GM12801 (cell line): ENCODE measurements around the gene TPCN2.

Experiments used
- TF ChIP-seq, protein P1 (sequence below): IDR thresholded peaks from one replicate; pipeline ENCODE4 v1.5.1; 2011; ENCODE audit warnings: control low read depth; ENCODE audit not compliant: insufficient read length; ENCODE audit errors: extremely low read depth

The TPCN2 gene

DNA sequence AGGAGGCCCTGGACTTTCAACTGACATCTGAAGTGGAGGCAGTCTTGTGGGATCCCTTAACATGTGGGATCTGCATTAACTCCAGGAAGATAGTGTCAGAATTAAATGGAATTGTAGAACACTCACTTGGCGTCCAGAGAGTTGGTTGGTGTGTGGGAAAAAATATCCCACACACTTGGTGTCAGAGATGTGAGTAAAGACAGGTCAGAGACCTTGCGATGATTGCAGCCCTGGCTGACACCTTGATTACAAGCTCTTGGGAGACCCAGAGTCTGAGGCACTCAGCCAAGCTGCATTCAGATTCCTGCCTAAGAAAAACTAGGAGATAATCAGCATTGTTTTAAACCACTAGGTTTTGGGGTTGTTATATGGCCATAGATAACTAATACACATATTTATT lies 7.2 kb upstream of the TPCN2 start:
- TF ChIP-seq, protein P1, sequence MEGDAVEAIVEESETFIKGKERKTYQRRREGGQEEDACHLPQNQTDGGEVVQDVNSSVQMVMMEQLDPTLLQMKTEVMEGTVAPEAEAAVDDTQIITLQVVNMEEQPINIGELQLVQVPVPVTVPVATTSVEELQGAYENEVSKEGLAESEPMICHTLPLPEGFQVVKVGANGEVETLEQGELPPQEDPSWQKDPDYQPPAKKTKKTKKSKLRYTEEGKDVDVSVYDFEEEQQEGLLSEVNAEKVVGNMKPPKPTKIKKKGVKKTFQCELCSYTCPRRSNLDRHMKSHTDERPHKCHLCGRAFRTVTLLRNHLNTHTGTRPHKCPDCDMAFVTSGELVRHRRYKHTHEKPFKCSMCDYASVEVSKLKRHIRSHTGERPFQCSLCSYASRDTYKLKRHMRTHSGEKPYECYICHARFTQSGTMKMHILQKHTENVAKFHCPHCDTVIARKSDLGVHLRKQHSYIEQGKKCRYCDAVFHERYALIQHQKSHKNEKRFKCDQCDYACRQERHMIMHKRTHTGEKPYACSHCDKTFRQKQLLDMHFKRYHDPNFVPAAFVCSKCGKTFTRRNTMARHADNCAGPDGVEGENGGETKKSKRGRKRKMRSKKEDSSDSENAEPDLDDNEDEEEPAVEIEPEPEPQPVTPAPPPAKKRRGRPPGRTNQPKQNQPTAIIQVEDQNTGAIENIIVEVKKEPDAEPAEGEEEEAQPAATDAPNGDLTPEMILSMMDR, result no peak

DNA sequence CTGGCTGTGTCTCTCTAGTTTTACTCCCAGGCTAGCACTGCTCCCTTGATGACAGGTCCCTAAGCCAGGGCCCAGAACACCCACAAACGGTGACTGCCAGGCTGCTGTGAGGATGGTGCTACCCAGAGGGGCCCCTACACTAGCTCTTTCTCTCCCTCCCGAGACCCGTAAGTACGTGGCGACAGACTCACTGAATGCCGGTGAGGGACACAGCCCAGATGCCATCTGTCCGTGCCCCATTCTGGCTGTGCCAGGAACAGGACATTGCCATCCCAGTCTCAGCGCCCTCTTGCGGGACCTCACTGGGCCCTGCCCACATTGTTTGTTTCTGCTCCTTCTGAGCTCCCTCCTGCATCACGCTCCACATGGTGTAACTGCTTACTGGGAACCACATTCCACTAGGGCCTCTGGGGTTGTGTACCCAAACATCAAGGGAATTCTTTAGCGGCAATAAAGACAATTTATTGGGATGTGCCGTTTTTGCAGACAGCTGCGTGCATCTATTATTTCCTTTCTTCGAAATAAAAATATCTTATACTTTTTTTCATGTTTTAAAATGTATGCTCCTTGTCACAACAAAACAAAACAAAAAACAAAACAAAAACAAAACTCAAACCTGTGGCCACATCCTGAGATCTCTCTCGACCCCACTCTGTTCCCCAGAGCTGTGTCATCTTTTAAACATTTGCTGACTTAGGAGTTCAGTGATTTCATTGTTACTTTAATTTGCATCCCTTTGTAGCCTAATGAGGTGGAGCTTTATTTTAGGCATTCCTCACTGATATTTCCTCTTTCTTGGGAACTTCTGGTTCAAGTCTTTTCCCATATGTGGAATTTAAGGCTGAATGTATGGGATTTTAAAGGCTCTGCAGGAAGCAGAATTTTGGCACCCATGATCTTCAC lies 4.4 kb upstream of the TPCN2 start:
- TF ChIP-seq, protein P1, result no peak

DNA sequence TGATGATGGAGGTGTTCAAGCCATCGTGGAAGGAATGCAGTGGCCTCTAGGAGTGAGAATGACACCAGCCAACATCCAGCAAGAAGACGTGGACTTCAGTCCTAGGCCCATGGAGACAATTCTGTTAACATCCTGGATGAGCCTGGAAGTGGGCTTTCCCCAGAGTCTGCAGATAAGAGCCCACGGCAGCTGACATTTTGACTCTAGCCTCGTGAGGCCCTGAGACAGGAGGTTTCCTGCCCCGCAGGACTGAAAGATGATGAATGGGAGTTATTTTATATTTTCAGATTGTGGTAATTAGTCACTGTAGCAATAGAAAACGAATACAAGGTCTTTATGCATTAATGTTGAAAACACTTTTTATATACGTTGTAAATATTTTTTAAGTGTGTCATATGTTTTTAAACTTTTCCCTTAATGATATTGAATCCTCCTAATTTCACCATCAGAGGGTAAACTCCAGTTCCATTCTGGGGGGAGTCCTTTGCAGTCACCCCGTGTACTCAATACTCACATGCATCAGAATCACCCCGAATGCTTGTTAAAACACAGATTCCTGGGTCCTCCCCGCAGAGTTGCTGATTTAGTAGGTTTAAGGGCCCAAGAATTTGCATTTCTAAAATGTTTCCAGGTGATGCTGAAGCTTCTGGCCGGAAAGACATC lies 570 bp upstream of the TPCN2 start:
- TF ChIP-seq, protein P1, result no peak

DNA sequence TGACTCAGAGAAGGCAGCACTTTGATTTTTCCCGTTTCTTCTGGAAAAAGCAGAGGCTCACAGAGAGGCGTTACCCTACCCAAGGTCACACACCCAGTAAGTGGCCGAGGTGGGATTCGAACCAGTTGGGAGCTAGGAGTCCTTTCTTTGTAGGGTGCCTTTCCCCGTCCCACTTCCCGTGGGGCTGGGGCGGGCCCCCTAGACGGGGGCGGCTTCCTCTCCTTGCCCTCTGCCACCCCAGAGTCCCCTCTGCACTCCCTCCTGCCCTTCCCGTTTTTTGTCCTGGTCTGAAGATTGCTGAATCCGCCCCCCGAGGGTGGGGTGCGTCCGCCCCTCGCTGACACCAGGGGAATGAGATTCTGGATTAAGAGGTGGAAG lies 747 bp downstream of the TPCN2 start:
- TF ChIP-seq, protein P1, result no peak

DNA sequence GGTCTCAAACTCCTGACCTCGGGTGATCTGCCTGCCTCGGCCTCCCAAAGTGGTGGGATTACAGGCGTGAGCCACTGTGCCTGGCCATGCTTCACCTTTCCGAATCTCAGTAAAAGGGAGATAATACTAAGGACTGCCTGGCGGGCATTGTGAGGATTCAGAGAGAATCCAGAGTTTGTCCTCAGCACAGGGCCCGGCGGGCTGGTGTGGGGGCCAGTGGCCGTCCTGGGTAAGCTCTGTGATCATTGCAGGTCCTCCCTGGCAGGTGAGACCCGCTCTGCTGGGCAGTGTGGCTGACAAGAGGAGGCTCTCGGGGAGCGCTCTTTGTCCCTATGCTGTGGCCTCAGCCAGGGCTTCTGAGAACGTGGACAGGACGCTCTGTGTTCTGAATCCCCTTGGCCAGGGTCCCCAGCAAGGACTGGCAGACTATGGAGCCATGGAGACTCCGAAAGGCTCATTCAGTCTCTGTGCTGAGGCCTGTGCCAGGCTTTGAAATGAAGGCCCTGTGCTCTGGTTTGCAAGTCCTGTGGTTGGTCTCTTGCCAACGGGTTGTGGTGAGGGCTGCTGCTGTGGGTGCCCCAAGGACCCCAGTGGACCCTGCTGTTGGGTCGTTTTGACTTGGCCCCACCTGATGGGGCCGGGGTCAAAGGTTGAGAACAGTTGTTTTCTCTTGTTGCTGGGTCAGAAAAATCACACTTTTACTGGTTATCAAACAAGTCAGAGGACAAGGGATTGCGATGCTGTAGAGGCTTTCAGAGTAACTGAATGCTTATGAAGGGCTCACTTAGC lies 2.1 kb downstream of the TPCN2 start:
- TF ChIP-seq, protein P1, result no peak

DNA sequence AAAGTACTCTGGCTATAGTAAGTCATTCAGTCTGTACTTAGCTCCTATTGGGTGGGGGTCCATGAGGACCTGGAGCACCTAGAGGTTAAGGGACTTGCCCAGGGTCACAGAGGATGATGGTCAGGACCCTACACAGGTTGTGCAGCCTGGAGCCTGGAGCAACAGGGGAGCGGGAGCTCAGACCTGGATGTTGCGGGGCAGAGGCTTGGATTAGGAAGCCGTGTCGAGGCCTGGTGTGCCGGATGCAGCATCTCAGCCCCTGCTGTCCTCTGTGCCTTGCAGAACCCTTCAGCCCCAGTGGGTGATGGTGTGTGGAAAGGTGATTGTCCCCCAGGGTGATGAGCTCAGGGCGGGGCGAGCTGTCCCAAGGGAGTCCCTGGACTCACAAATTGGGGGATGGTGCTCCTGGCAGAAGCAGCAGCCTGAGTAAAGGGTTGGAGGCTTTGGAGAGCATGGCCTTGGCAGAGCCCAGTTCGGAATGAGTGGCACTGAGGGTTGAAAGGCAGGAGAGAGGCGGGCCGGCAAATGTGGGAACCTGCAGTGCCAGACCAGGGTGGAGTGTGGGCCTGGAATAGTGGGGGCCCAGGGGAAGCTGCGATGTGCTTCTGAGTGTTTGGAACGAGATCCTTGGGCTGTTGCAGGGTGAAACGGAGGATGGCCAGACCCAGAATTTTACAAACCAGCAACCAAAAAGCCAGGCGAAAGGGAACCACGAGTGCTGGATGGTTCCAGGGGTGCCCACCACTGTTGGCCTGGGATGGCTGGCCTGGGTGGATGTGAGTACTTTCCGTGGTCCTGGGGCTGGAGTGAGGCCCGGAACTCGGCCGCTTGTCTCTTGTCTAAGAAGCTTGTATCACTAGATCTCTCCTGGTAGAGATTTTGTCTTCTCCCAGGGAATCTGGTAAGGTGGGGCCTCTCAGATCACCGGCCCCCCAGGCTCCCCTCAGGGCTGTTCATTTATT lies 2.9 kb downstream of the TPCN2 start:
- TF ChIP-seq, protein P1, result no peak
